Measurements from ENCODE around the gene SYNDIG1.

DNA sequence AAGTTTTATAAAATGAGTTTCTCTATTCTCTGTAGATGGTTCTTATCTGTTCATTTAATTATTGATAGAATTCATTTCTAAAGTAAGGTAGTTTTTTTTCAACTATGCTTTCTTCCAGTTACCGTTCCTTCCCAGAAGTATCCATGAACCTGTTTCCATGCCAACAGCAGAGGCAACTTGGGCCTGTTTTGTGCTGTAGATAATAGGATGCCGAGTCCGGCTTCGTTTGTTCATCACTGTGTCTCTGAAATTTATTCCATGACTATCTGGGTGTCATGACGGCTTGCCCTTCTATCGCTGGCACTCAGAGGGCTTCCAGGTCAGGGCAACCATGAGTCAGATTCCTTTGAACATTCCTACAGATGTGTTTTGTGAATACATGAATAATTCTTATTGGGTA, 190.4 kb downstream of the SYNDIG1 start:
- TF ChIP-seq, protein P1, sequence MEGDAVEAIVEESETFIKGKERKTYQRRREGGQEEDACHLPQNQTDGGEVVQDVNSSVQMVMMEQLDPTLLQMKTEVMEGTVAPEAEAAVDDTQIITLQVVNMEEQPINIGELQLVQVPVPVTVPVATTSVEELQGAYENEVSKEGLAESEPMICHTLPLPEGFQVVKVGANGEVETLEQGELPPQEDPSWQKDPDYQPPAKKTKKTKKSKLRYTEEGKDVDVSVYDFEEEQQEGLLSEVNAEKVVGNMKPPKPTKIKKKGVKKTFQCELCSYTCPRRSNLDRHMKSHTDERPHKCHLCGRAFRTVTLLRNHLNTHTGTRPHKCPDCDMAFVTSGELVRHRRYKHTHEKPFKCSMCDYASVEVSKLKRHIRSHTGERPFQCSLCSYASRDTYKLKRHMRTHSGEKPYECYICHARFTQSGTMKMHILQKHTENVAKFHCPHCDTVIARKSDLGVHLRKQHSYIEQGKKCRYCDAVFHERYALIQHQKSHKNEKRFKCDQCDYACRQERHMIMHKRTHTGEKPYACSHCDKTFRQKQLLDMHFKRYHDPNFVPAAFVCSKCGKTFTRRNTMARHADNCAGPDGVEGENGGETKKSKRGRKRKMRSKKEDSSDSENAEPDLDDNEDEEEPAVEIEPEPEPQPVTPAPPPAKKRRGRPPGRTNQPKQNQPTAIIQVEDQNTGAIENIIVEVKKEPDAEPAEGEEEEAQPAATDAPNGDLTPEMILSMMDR (IDR thresholded peaks at IDR 0.05), result no peak
- TF ChIP-seq POLR2A (IDR thresholded peaks at IDR 0.05) (no peak), POLR2AphosphoS5 (IDR thresholded peaks at IDR 0.05) (no peak), EP300 (IDR thresholded peaks at IDR 0.05) (no peak)
